SU-DHL-6 (cell line): ENCODE measurements around the gene SH3GL1.

Experiments used
- EZH2phosphoT487 ChIP-seq: fragments of 200-600 bp; sonication (generic), shearing (Covaris generic); conservative IDR thresholded peaks from 2 replicates; pipeline ENCODE4 v1.6.1; 2018; ENCODE audit warnings: mild to moderate bottlenecking, antibody characterized with exemption, low read length, moderate library complexity, mixed read lengths
- TF ChIP-seq, protein P1 (sequence below): fragments of 200-600 bp; sonication (generic); IDR thresholded peaks from one replicate; pipeline ENCODE4 v1.5.1; 2017; ENCODE audit warnings: antibody characterized with exemption, mild to moderate bottlenecking, low read length, moderate library complexity; ENCODE audit not compliant: insufficient read depth, poor library complexity, severe bottlenecking

DNA sequence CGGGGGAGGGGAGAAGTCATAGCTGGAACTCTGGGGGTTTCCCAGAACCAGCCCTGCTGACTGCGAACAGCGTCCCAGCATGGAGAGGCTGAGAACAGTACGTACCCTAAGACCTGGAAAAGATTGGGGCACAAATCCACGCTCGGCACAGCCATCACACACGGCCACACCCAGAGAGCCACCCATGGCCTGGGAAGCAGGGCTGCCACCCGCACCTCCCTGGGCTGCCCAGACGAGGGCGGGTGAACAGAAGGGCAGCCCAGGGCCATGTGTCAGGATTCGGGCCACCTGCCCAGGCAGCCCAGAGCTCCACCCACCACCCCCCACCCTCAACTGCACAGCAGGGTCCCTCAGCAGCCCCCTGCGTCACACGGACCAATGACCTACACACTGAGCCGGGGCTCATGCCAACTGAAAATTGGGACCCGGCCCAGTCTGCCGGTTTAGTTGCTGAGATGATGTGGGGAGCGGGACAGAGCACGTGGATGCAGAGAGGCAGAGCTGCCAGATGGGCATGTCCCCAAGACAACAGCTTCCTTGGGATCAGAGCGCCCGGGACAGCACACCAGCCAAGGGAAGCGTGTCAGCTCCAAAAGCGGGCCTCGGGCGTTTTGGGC lies 48.8 kb upstream of the SH3GL1 start:
- TF ChIP-seq, protein P1, sequence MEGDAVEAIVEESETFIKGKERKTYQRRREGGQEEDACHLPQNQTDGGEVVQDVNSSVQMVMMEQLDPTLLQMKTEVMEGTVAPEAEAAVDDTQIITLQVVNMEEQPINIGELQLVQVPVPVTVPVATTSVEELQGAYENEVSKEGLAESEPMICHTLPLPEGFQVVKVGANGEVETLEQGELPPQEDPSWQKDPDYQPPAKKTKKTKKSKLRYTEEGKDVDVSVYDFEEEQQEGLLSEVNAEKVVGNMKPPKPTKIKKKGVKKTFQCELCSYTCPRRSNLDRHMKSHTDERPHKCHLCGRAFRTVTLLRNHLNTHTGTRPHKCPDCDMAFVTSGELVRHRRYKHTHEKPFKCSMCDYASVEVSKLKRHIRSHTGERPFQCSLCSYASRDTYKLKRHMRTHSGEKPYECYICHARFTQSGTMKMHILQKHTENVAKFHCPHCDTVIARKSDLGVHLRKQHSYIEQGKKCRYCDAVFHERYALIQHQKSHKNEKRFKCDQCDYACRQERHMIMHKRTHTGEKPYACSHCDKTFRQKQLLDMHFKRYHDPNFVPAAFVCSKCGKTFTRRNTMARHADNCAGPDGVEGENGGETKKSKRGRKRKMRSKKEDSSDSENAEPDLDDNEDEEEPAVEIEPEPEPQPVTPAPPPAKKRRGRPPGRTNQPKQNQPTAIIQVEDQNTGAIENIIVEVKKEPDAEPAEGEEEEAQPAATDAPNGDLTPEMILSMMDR = no peak
- no peak for TF ChIP-seq EZH2phosphoT487
